AG10803 (cell line): ENCODE results near the gene ANKRD44.
A peak's percentile ranks its signal among the peaks of the same experiment; 100 is the strongest.

ENCODE experiments used
- DNase-seq: peaks from one replicate; pipeline ENCODE4 v3.0.0; 2010; ENCODE audit warnings: low read depth
- H3K4me3 ChIP-seq: 2 replicates; pipeline ENCODE4 v1.5.1; 2011; ENCODE audit warnings: mild to moderate bottlenecking, low read length, control low read depth
- TF ChIP-seq, protein P1 (sequence below): conservative IDR thresholded peaks from 2 replicates; pipeline ENCODE4 v1.5.1; 2011; ENCODE audit warnings: mild to moderate bottlenecking, low read length, control low read depth, inconsistent platforms

ANKRD44 gene

DNA sequence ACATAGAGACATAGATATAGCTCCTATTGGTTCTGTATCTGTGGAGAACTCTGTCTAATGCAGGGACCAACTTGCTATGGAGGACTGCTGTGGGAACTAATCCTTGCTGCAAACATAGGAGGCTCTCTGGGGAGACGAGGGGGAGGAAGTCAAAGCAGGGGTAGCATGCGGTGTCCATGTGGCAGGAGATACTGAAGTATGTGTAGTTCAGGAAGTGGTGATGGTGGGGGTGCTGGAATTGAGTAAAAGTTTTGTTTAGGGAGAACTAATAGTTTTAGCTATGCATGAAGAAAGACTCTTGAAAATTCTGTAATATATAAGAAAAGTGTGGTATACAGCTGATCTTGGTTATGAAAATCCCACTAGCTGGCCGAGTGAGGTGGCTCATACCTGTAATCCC, 62.0 kb downstream of the ANKRD44 start:
- TF ChIP-seq, protein P1, sequence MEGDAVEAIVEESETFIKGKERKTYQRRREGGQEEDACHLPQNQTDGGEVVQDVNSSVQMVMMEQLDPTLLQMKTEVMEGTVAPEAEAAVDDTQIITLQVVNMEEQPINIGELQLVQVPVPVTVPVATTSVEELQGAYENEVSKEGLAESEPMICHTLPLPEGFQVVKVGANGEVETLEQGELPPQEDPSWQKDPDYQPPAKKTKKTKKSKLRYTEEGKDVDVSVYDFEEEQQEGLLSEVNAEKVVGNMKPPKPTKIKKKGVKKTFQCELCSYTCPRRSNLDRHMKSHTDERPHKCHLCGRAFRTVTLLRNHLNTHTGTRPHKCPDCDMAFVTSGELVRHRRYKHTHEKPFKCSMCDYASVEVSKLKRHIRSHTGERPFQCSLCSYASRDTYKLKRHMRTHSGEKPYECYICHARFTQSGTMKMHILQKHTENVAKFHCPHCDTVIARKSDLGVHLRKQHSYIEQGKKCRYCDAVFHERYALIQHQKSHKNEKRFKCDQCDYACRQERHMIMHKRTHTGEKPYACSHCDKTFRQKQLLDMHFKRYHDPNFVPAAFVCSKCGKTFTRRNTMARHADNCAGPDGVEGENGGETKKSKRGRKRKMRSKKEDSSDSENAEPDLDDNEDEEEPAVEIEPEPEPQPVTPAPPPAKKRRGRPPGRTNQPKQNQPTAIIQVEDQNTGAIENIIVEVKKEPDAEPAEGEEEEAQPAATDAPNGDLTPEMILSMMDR = no peak
- H3K4me3 ChIP-seq = no peak overlapping the region
- DNase-seq = peak; percentile 75

DNA sequence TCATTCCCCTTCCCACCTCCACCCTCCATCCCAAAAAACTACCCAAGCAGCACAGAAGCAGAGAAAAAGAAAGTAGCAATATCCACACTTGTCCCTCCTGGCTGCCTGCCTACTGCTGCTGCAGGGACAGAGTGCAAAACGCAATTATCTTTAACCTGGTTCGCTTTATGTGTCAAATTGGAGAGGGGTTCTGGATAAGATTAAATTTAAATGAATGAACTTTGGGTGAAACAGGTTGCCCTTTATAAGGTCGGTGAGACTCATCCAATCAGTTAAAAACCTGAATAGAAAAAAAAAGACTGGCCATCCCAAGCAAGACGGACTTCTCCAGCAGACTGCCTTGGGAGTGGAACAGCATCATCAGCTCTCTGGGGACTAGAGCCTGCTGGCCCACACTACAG, 62.6 kb downstream of the ANKRD44 start:
- no peak overlapping the region for H3K4me3 ChIP-seq
- no peak for DNase-seq
- TF ChIP-seq, protein P1 = no peak

DNA sequence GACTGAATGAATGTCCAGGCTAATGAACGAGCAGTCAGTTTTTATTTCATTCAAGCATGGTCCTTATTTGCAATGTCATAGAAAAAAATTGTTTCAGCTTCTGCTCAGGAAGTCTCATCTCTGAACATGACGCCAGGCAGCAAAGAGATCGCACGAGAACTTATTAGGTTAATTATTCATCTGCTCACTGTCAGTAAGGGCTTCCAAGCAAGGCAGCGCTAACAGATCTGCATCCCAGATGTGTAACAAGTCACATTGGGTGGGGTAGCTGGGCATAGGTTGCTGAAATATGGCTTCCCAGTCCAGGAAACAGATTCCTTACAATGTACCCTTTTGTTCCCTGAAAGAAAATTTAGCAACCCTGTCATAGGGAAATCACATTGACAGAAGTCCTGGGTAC, 63.5 kb downstream of the ANKRD44 start:
- H3K4me3 ChIP-seq = no peak overlapping the region
- TF ChIP-seq, protein P1 = no peak

DNA sequence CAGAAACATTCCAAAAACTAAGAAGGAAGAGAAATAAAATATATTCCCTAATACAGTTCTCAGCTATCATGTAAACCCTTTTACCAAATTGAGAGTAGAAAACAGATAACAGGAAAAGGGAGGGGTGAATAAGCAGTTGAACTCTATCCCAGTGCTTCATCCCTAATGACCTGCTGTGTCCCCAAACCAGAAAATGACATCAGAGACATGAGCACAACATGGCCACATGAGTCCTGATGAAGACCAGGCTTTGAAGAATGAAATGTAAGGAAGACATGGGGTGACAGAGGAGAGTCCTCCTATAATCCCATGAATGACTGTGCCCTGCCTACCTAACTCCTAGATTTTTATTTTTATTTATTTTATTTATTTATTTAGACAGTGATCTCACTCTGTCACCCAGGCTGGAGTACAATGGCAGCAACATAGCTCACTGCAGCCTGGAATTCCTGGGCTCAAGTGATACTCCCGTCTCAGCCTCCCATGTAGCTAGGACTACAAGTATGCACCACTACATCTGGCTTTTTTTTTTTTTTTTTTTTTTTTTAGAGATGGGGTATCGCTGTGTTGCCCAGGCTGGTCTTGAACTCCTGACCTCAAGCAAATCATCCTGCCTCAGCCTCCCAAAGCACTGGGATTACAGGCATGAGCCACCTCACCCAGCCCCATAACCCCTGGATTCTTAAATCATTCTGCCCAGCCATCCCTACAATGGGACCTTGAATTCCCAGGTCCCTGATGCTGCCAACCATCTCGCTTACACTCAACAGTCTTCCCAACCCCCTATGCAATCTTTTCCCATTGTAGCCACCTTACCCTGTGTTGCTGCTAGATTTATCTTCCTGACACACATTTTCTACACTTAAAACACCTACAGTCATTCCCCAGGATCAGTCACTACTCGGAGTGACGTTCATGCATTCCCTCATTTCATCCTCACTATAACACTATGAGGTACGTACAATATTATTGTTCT, 64.5 kb downstream of the ANKRD44 start:
- H3K4me3 ChIP-seq = no peak overlapping the region
- no peak for DNase-seq
- TF ChIP-seq, protein P1 = no peak

More for the DNA sequence above, 63.5 kb downstream of the ANKRD44 start:
- DNase-seq = peak; percentile 69

DNA sequence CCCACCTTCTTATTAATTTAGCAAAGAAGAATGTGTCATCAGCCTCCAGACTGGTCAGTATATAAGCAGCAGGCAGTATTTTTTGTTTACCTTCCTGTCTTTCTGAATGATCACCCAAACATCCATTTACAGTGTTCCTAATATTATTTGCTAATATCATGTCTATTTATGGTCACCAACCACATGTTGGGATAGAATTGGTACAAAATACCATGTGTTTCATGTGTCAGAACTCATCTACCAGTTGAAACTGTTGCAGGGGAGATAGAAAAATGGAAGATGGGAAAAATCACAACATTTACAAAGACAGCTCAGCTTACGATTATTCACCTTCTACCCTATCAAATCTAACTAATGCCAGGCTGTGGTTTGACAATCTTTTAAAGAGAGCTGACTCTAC, 66.2 kb downstream of the ANKRD44 start:
- no peak overlapping the region for H3K4me3 ChIP-seq
- TF ChIP-seq, protein P1 = no peak
- DNase-seq = no peak

DNA sequence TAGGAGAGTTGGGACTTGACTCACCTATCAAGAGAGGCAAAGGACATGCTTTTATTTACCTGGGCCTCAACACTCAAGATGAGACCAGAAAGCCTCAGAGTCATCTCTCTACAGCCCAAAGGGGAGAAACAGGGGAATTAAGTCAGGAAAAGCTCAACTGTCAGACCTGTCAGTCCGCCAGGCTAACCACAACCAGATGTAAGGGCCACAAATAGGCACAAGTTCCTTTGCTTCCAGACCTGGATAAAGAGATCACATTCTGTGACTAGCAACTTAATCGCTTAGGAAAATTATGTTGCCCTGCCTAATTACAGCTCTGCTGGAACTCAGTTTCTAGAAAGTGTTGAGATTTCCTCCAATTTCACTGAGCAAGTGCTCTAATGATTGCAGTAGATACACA, 67.9 kb downstream of the ANKRD44 start:
- peak; percentile 23 for DNase-seq
- H3K4me3 ChIP-seq = no peak overlapping the region
- TF ChIP-seq, protein P1 = no peak

DNA sequence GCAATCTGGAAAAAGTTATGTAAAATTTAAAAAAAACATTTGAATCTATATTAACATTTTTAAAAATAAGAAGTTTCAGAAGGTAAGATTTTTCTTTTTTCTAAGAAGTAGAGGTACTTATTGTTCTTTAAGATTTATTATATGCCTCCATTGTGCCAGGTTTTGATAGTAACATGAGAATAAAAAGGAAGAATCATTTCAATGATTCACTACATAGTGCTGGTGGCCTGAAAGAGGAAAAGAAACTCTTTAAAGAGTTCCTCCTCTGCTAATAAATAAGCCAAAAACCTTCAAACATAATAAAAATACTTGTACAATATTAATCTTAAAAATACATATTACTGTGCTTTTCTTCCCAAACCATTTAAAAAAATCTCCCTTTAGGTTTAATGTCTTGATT, 69.0 kb downstream of the ANKRD44 start:
- TF ChIP-seq, protein P1 = no peak
- no peak for DNase-seq
- H3K4me3 ChIP-seq = no peak overlapping the region
